BE2C (cell line): ENCODE results near the gene MERTK.
"Not testable (repeated sequence)": the region's sequence is repeated elsewhere in the genome, so short reads cannot be mapped to it uniquely, and the experiment has no call there.

Experiments used
- DNase-seq: peaks from one replicate; pipeline ENCODE4 v3.0.0-alpha.2; 2020
- H3K27me3 ChIP-seq: fragments of 250-450 bp; sonication (Bioruptor Pico); 2 replicates; pipeline ENCODE4 v1.5.1; 2020; ENCODE audit warnings: mild to moderate bottlenecking
- H3K36me3 ChIP-seq: fragments of 250-450 bp; sonication (Bioruptor Pico); 2 replicates; pipeline ENCODE4 v1.5.1; 2020; ENCODE audit warnings: mild to moderate bottlenecking
- H3K4me1 ChIP-seq: fragments of 250-450 bp; sonication (Bioruptor Pico); 2 replicates; pipeline ENCODE4 v1.5.1; 2020
- H3K4me3 ChIP-seq: 2 replicates; pipeline ENCODE4 v1.5.1; 2011; ENCODE audit warnings: low read depth, low read length
- H3K9me3 ChIP-seq: fragments of 250-450 bp; sonication (Bioruptor Pico); 2 replicates; pipeline ENCODE4 v1.5.1; 2020
- TF ChIP-seq, protein P1 (sequence below): IDR thresholded peaks from 2 replicates; pipeline ENCODE4 v1.5.1; 2012; ENCODE audit warnings: mild to moderate bottlenecking, low read depth, low read length

Gene MERTK

DNA sequence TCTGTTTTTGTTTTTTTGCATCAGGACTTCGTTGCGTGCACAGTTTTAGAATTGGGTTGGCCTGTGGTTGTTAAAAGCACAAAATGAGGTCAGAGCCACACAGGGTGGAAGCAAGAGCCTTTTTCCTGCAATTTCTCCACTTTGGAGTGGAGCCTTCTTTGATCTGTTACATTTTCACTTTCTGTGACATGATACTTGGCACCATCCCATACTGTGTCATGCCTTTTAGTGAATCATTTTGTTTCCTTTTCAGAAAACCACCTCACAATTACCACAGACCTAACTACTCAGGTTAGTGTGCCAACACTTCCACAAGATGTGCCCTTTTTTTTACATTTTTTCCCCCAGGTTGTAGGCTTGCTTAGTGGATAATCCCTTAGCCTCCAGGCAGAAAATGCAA lies 32.5 kb downstream of the MERTK start:
- TF ChIP-seq, protein P1, sequence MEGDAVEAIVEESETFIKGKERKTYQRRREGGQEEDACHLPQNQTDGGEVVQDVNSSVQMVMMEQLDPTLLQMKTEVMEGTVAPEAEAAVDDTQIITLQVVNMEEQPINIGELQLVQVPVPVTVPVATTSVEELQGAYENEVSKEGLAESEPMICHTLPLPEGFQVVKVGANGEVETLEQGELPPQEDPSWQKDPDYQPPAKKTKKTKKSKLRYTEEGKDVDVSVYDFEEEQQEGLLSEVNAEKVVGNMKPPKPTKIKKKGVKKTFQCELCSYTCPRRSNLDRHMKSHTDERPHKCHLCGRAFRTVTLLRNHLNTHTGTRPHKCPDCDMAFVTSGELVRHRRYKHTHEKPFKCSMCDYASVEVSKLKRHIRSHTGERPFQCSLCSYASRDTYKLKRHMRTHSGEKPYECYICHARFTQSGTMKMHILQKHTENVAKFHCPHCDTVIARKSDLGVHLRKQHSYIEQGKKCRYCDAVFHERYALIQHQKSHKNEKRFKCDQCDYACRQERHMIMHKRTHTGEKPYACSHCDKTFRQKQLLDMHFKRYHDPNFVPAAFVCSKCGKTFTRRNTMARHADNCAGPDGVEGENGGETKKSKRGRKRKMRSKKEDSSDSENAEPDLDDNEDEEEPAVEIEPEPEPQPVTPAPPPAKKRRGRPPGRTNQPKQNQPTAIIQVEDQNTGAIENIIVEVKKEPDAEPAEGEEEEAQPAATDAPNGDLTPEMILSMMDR, result no peak
- no peaks in the 10 kb centered on the region for H3K4me1 ChIP-seq
- no peaks in the 10 kb centered on the region for H3K36me3 ChIP-seq
- no peak overlapping the region for H3K4me3 ChIP-seq
- H3K27me3 ChIP-seq, result no peaks in the 10 kb centered on the region
- DNase-seq, result no peak
- no peaks in the 10 kb centered on the region for H3K9me3 ChIP-seq

DNA sequence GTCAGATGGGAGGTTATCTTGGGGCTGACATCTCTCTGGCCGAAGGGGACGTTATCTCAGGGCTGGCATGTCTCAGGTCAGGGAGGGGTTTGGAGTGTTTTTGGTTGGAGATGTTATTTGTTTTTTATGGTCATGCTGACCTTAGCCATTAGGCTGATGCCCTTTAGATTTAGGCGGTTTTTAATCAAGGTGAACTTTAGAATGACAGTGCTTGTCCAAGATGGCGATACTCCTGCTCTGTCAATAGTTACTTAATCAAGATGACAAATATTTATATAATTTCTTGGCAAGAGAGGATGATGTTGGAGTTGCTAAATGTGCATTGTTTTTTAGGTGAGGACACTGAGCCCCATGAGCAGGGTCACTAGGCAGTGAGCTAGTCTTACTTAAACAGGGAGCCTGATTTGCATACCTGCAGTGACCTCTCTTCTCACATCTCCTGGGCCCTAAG lies 34.5 kb downstream of the MERTK start:
- DNase-seq, result no peak
- Histone ChIP-seq H3K27me3 (no peaks in the 10 kb centered on the region), H3K36me3 (no peaks in the 10 kb centered on the region), H3K4me3 (no peak overlapping the region), H3K4me1 (no peaks in the 10 kb centered on the region), H3K9me3 (no peaks in the 10 kb centered on the region)
- TF ChIP-seq, protein P1, result no peak

DNA sequence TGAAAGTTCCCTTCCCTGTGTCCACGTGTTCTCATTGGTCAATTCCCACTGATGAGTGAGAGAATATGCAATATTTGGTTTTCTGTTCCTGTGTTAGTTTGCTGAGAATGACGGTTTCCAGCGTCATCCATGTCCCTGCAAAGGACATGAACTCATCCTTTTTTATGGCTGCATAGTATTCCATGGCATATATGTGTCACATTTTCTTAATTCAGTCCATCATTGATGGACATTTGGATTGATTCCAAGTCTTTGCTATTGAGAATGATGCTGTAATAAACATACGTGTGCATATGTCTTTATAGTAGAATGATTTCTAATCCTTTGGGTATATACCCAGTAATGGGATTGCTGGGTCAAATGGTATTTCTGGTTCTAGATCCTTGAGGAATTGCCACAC lies 35.5 kb downstream of the MERTK start:
- not testable (repeated sequence) for H3K4me1 ChIP-seq, DNase-seq, H3K36me3 ChIP-seq, H3K27me3 ChIP-seq, H3K4me3 ChIP-seq, H3K9me3 ChIP-seq

DNA sequence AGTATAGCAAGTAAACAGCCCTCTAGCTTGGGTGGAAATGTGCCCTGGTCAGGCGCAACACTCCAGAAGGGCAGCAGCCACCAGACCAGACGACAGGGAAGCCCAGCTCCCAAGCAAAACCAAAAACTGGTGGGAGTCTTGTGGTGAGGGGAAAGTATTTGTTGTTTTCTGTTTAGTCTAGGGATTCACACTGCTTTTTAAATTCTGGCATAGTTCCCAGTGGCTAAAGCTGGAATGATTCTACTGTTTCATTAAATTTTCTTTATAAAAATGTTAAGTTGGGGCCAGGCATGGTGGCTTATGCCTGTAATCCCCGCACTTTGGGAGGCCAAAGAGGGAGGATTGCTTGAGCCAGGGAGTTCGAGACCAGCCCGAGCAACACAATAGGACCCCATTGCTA lies 38.5 kb downstream of the MERTK start:
- DNase-seq, result no peak

DNA sequence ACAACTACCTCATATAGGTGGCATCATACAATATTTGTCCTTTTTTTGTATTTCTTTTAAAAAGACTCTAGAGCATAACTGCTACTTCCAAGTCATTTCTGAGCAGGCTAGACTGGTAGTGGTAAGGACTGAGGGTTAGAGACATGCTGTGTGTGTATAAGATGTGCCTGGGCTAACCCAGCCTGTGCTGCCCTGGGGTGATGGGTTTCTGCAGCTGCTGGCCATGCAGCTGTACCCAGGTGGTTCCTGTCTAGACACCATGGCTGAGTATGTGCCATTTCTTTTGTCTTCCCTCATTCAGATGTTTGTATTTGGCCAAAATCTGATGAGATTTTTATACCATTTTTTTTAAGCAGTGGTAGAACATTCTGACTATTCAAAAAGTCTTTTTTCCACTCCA lies 40.0 kb downstream of the MERTK start:
- TF ChIP-seq, protein P1, result no peak
- Histone ChIP-seq H3K27me3 (no peaks in the 10 kb centered on the region), H3K4me3 (no peak overlapping the region), H3K9me3 (no peaks in the 10 kb centered on the region), H3K36me3 (no peaks in the 10 kb centered on the region), H3K4me1 (no peaks in the 10 kb centered on the region)
- DNase-seq, result no peak

More for the DNA sequence above, 38.5 kb downstream of the MERTK start:
- H3K27me3 ChIP-seq, result no peaks in the 10 kb centered on the region
- TF ChIP-seq, protein P1, result no peak
- H3K4me1 ChIP-seq, result no peaks in the 10 kb centered on the region
- no peak overlapping the region for H3K4me3 ChIP-seq
- no peaks in the 10 kb centered on the region for H3K9me3 ChIP-seq
- H3K36me3 ChIP-seq, result no peaks in the 10 kb centered on the region

DNA sequence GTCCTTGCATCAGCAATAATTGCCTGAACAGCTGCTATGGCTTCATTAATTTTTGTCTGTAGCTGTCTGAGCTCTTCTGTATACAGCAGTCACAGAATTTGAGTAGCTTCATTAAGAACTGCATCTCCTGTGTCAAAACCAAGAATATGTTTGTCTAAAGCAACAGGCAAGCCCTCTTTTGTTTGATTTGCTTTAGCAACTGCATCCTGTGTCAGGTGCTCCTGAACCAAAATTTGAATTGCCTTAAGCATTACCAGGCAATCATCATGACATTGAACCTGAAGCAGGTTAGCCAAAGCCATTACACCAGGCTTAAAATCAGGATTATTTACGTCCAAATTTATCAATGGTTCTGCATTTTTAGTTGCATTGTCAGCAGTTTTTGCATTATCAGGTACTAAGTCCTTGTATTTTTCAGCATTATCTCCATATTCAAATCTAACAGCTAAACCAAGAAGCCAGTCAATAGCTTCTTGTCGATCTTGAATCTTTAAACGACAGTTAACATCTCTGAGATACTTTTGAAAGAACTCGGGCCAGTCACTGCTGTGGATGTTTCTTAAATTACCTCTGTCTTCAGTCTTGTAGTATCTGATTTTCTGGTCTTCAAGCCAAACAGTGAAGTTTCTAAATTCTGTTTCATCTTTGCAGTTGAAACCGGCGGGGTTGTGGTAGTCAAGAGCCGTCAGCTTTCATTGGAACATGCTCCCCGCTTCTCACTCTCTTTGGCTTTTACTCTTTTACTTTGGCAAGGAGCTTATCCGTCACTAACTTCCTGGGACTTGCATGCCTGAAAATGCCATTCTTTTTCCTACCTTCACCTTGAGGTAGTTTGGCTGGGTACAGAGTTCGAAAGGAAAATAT lies 42.2 kb downstream of the MERTK start:
- H3K36me3 ChIP-seq, result no peaks in the 10 kb centered on the region
- no peak for DNase-seq
- TF ChIP-seq, protein P1, result no peak
- no peaks in the 10 kb centered on the region for H3K4me1 ChIP-seq
- H3K4me3 ChIP-seq, result no peak overlapping the region
- H3K27me3 ChIP-seq, result no peaks in the 10 kb centered on the region
- no peaks in the 10 kb centered on the region for H3K9me3 ChIP-seq
